ENCODE results near the gene ST7L. TPM values are rescaled to one million over a fixed set of nuclear protein-coding genes. Genes with fewer than 3 reads are reported as not detected.

The ST7L gene
- total and polyA plus RNA-seq, 2 of the 4 experiments (the other 2 are of a cell fraction), result 7.7 to 14.7 TPM

DNA sequence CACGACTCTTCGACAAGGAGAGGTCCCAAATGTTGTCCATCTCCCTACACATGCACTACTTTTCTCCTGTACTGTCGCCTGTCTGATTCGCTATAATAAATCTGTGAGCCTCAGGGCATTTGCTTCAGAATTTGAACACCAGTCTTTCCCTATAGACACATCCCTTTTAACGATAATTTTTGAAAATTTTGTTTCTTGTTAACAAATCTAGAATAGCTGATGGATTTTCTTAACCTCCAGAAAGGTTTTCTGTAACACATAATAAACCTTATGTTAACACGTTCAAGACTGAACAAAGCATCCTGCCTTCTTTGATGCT, 1.4 kb upstream of the ST7L start:
- Histone ChIP-seq H3K14ac (replicated peaks; ENCODE audit: low read depth, low read length) (peak overlapping the region; percentile 98), H4K91ac (ENCODE audit: insufficient read depth, low read depth, low read length) (peak overlapping the region; percentile 96), H2AK9ac (replicated peaks; ENCODE audit: low read depth, low read length, poor library complexity) (peak overlapping the region; percentile 100), H3K4me2 (ENCODE audit: low read depth, low read length) (peak overlapping the region; percentile 97), H3K18ac (ENCODE audit: low read depth, low read length) (peak overlapping the region; percentile 45; the same call in 1 of the 2 replicates), H2BK120ac (ENCODE audit: low read depth, low read length) (no peak overlapping the region), H3K36me3 (ENCODE audit: control insufficient read depth, insufficient read depth, low read length) (0 out of 2 replicates have a peak, but pooled peaks cover 1% of the 10 kb centered on the region), H4K5ac (ENCODE audit: low read depth, low read length) (peak overlapping the region; percentile 96), H3K27me3 (ENCODE audit: control insufficient read depth, insufficient read depth, low read length) (no peaks in the 10 kb centered on the region), H3K4me1 (ENCODE audit: control insufficient read depth, insufficient read depth, low read length) (no peaks in the 10 kb centered on the region), H3K4me3 (ENCODE audit: insufficient read depth, low read depth, low read length) (peak overlapping the region; percentile 86), H4K8ac (ENCODE audit: low read depth in 2 of 2, low read length in 2 of 2) (peak overlapping the region; percentile 99; a peak in 3 of 4 replicates), H3K23ac (ENCODE audit: low read depth, low read length) (peak overlapping the region; percentile 95), H2BK15ac (ENCODE audit: low read depth, low read length) (0 out of 3 replicates have a peak overlapping the region, but pooled peaks have one; percentile 19), H3K4ac (ENCODE audit: low read depth, low read length) (peak overlapping the region; percentile 99), H3K9ac (ENCODE audit: low read depth, low read length) (peak overlapping the region; percentile 99), H2BK5ac (ENCODE audit: low read depth, low read length, poor library complexity, severe bottlenecking) (peak overlapping the region; percentile 91), H3K9me1 (ENCODE audit: insufficient read depth, low read length) (no peaks in the 10 kb centered on the region), H3K79me1 (ENCODE audit: low read depth in 1 of 2, low read length in 2 of 2) (peaks cover 0 to 35% of the 10 kb centered on the region in 2 experiments; a peak in 2 of 4 replicates), H2BK20ac (ENCODE audit: low read depth, low read length) (no peak overlapping the region), H4K20me1 (ENCODE audit: insufficient read depth, low read length) (peaks cover 39% of the 10 kb centered on the region), H2AFZ (replicated peaks; ENCODE audit: low read length, poor library complexity) (no peak overlapping the region), H3K9me3 (ENCODE audit: control insufficient read depth, insufficient read depth, low read length) (no peaks in the 10 kb centered on the region), H2AK5ac (ENCODE audit: low read depth, low read length) (peak overlapping the region; percentile 95), H3K27ac (ENCODE audit: insufficient read depth, low read length) (peak overlapping the region; percentile 87), H3K56ac (ENCODE audit: extremely low read depth, insufficient read depth, low read length) (peak overlapping the region; percentile 93; the same call in 1 of the 2 replicates)
- TF ChIP-seq NFE2L2 (IDR thresholded peaks at IDR 0.05; ENCODE audit: low read depth, low read length) (no peak), MAZ (IDR thresholded peaks at IDR 0.05; ENCODE audit: borderline replicate concordance, low read depth, low read length) (no peak)
- TF ChIP-seq, protein P1, sequence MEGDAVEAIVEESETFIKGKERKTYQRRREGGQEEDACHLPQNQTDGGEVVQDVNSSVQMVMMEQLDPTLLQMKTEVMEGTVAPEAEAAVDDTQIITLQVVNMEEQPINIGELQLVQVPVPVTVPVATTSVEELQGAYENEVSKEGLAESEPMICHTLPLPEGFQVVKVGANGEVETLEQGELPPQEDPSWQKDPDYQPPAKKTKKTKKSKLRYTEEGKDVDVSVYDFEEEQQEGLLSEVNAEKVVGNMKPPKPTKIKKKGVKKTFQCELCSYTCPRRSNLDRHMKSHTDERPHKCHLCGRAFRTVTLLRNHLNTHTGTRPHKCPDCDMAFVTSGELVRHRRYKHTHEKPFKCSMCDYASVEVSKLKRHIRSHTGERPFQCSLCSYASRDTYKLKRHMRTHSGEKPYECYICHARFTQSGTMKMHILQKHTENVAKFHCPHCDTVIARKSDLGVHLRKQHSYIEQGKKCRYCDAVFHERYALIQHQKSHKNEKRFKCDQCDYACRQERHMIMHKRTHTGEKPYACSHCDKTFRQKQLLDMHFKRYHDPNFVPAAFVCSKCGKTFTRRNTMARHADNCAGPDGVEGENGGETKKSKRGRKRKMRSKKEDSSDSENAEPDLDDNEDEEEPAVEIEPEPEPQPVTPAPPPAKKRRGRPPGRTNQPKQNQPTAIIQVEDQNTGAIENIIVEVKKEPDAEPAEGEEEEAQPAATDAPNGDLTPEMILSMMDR (conservative IDR thresholded peaks at IDR 0.05; ENCODE audit: low read depth, low read length), result no peak
- ATAC-seq (ENCODE audit: low read depth) (no peak), DNase-seq (no peak)
- WGBS, 2 experiments (ENCODE audit: extremely low coverage in 2 of 2, insufficient read length in 1 of 2), result 0% methylated on average over 2 of the region's 6 CpGs; no CpG with 5 or more reads in 1 of the 2 experiments
- BruUV-seq (replicated peaks), result no TSS peak
- ChIA-PET CTCF (no interaction called here), POLR2A (ENCODE audit: unreplicated experiment) (no interaction called here)
- in situ Hi-C loops (cut with MboI; ENCODE audit: low sequenced_read_pairs), result no loop called here
- intact Hi-C loops (cut with micrococcal nuclease), result no loop called here
- dilution Hi-C loops (cut with HindIII; ENCODE audit: low sequenced_read_pairs, unreplicated experiment), result no loop called here

Data from IMR-90 (cell line).